ENCODE measurements around the gene INSRR.

GRCh38 chr1:156821801-156822200 is 37.1 kb downstream of the INSRR start:
- TF ChIP-seq CTCF (conservative IDR thresholded peaks at IDR 0.05), result no peak
- no peak for TF ChIP-seq EZH2 (IDR thresholded peaks at IDR 0.05; ENCODE audit: low read depth)

Data from PC-9 (cell line).